C4-2B (cell line): Measurements from ENCODE around the gene TTC28.

ENCODE experiments used
- ZFX ChIP-seq: fragments of 450-650 bp; IDR thresholded peaks from 2 replicates; pipeline ENCODE4 v1.6.1; 2017
- TF ChIP-seq, protein P1 (sequence below): fragments of 450-650 bp; conservative IDR thresholded peaks from 2 replicates; pipeline ENCODE4 v1.5.1; 2017; ENCODE audit warnings: mild to moderate bottlenecking

DNA sequence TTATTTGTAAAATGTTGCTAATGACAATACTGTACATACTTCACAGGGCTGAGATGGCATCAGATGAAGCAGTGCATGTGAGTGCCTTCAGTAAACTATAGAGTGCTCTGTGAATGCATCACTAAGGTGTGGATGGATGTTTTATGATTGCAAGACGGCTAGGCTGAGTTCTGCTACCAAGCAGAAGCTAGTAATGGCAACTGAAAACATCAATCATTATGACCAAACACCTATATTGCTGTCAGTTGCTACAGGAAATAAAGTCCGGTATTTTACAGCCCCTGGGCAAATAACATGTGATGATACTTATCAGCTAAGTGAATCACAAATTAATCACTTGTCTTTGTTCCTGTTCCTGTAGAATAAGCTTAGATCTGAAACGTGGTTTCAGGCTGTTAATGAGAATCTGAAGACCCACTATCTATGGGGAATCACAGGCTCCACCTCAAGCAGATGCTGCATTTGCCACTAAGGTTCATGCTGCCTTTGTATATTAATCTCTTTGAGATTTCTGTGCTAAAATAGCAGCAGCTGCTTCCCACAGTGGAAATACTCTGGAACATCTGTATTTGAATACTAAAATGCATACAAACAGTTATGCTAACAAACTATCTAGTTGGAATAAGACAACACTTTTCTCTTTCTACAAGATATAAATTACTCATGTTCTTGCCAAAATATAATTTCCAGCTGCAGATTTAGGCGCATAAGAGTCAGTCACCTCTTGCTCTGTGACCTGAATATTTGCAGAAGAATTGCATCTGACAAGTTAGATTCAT is 506.6 kb downstream of the TTC28 start:
- TF ChIP-seq, protein P1, sequence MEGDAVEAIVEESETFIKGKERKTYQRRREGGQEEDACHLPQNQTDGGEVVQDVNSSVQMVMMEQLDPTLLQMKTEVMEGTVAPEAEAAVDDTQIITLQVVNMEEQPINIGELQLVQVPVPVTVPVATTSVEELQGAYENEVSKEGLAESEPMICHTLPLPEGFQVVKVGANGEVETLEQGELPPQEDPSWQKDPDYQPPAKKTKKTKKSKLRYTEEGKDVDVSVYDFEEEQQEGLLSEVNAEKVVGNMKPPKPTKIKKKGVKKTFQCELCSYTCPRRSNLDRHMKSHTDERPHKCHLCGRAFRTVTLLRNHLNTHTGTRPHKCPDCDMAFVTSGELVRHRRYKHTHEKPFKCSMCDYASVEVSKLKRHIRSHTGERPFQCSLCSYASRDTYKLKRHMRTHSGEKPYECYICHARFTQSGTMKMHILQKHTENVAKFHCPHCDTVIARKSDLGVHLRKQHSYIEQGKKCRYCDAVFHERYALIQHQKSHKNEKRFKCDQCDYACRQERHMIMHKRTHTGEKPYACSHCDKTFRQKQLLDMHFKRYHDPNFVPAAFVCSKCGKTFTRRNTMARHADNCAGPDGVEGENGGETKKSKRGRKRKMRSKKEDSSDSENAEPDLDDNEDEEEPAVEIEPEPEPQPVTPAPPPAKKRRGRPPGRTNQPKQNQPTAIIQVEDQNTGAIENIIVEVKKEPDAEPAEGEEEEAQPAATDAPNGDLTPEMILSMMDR: no peak
- no peak for TF ChIP-seq ZFX
